SU-DHL-6 (cell line): ENCODE measurements around the gene UBP1.

Experiments
- H2AFZ ChIP-seq: fragments of 200-600 bp; sonication (generic); 2 replicates; pipeline ENCODE4 v1.6.1; 2014; ENCODE audit warnings: low read depth, mild to moderate bottlenecking, moderate library complexity, mixed read lengths, antibody characterized with exemption, low read length; ENCODE audit not compliant: severe bottlenecking
- H3F3A ChIP-seq: fragments of 200-600 bp; shearing (Covaris generic); 2 replicates; pipeline ENCODE4 v1.6.0; 2016; ENCODE audit warnings: antibody characterized with exemption, mild to moderate bottlenecking; ENCODE audit not compliant: insufficient read depth
- H3K27ac ChIP-seq: fragments of 200-600 bp; sonication (generic); 2 replicates; pipeline ENCODE4 v1.5.1; 2016; ENCODE audit warnings: low read depth, mild to moderate bottlenecking, low read length, moderate library complexity, mixed read lengths
- H3K27me3 ChIP-seq: fragments of 200-600 bp; sonication (generic), shearing (Covaris generic); 2 replicates; pipeline ENCODE4 v1.6.0; 2014; ENCODE audit warnings: mild to moderate bottlenecking, low read length
- H3K36me3 ChIP-seq: fragments of 200-600 bp; sonication (generic); 2 replicates; pipeline ENCODE4 v1.6.1; 2014; ENCODE audit warnings: mild to moderate bottlenecking, low read length, mixed read lengths
- H3K4me2 ChIP-seq: fragments of 300-600, 200-600 bp; shearing (Covaris generic), sonication (generic); 2 replicates; pipeline ENCODE4 v1.6.0; 2014; ENCODE audit warnings: low read length, low read depth, mild to moderate bottlenecking; ENCODE audit not compliant: poor library complexity, severe bottlenecking
- H3K4me3 ChIP-seq: fragments of 200-600 bp; sonication (generic); 2 replicates; pipeline ENCODE4 v1.5.1; 2014; ENCODE audit warnings: antibody characterized with exemption, low read length, mild to moderate bottlenecking, mixed read lengths; ENCODE audit not compliant: insufficient read depth, poor library complexity, severe bottlenecking
- H3K79me2 ChIP-seq: fragments of 200-600 bp; sonication (generic); 2 replicates; pipeline ENCODE4 v1.6.1; 2014; ENCODE audit warnings: mild to moderate bottlenecking, low read length, moderate library complexity; ENCODE audit not compliant: insufficient read depth
- H3K9ac ChIP-seq: fragments of 200-600 bp; sonication (generic); 2 replicates; pipeline ENCODE4 v1.7.0; 2014; ENCODE audit warnings: mild to moderate bottlenecking, low read length
- H3K9me2 ChIP-seq: fragments of 200-600 bp; sonication (generic); replicated peaks from 2 replicates; pipeline ENCODE4 v1.6.1; 2014; ENCODE audit warnings: low read length; ENCODE audit not compliant: insufficient read depth
- H3K9me3 ChIP-seq: fragments of 200-600 bp; sonication (generic); 2 replicates; pipeline ENCODE4 v1.6.1; 2014; ENCODE audit warnings: low read length, mixed read lengths; ENCODE audit not compliant: insufficient read depth
- H4K20me1 ChIP-seq: fragments of 200-600 bp; sonication (generic); 2 replicates; pipeline ENCODE4 v1.6.1; 2014; ENCODE audit warnings: low read depth, mild to moderate bottlenecking, antibody characterized with exemption, low read length, moderate library complexity, mixed read lengths
- CTCF ChIP-seq: fragments of 200-600 bp; sonication (generic); IDR thresholded peaks from one replicate; pipeline ENCODE4 v1.5.1; 2017; ENCODE audit warnings: antibody characterized with exemption, mild to moderate bottlenecking, low read length, moderate library complexity; ENCODE audit not compliant: insufficient read depth, poor library complexity, severe bottlenecking
- EZH2phosphoT487 ChIP-seq: fragments of 200-600 bp; sonication (generic), shearing (Covaris generic); conservative IDR thresholded peaks from 2 replicates; pipeline ENCODE4 v1.6.1; 2018; ENCODE audit warnings: mild to moderate bottlenecking, antibody characterized with exemption, low read length, moderate library complexity, mixed read lengths

UBP1 gene

GRCh38 chr3:33392144-33392543 is 48.1 kb downstream of the UBP1 start:
- no peak for TF ChIP-seq EZH2phosphoT487
- no peak for TF ChIP-seq CTCF
- Histone ChIP-seq H3K27me3 (no peaks in the 10 kb centered on the region), H3K4me3 (no peak overlapping the region), H3K9ac (no peak overlapping the region), H2AFZ (no peak overlapping the region), H4K20me1 (no peaks in the 10 kb centered on the region), H3F3A (no peaks in the 10 kb centered on the region), H3K4me2 (no peak overlapping the region), H3K9me3 (no peaks in the 10 kb centered on the region), H3K9me2 (no peaks in the 10 kb centered on the region), H3K36me3 (peaks cover 18% of the 10 kb centered on the region; the same call in 1 of the 2 replicates), H3K27ac (no peak overlapping the region), H3K79me2 (no peaks in the 10 kb centered on the region)

GRCh38 chr3:33391255-33391995 is 48.8 kb downstream of the UBP1 start:
- H2AFZ ChIP-seq: no peak overlapping the region
- H3F3A ChIP-seq: no peaks in the 10 kb centered on the region
- H4K20me1 ChIP-seq: no peaks in the 10 kb centered on the region
- no peaks in the 10 kb centered on the region for H3K9me2 ChIP-seq
- H3K36me3 ChIP-seq: peaks cover 24% of the 10 kb centered on the region; the same call in 1 of the 2 replicates
- no peak overlapping the region for H3K4me3 ChIP-seq
- H3K79me2 ChIP-seq: no peaks in the 10 kb centered on the region
- no peak overlapping the region for H3K27ac ChIP-seq
- H3K9me3 ChIP-seq: no peaks in the 10 kb centered on the region
- no peak overlapping the region for H3K9ac ChIP-seq
- H3K27me3 ChIP-seq: no peaks in the 10 kb centered on the region
- H3K4me2 ChIP-seq: no peak overlapping the region
- no peak for TF ChIP-seq EZH2phosphoT487
- TF ChIP-seq CTCF: no peak

- H3F3A ChIP-seq: no peaks in the 10 kb centered on the region
- H3K79me2 ChIP-seq: no peaks in the 10 kb centered on the region
- peaks cover 22% of the 10 kb centered on the region; the same call in 1 of the 2 replicates for H3K36me3 ChIP-seq
- H3K9me3 ChIP-seq: no peaks in the 10 kb centered on the region
- TF ChIP-seq EZH2phosphoT487: no peak
- no peak for TF ChIP-seq CTCF
- H2AFZ ChIP-seq: no peak overlapping the region
- no peak overlapping the region for H3K4me2 ChIP-seq
- no peak overlapping the region for H3K27ac ChIP-seq
- no peaks in the 10 kb centered on the region for H4K20me1 ChIP-seq
- no peak overlapping the region for H3K4me3 ChIP-seq
- H3K9me2 ChIP-seq: no peaks in the 10 kb centered on the region
- no peak overlapping the region for H3K9ac ChIP-seq
- no peaks in the 10 kb centered on the region for H3K27me3 ChIP-seq
Observed at GRCh38 chr3:33389908-33390307, 50.3 kb downstream of the UBP1 start.
